HG03066 (cell line): Measurements from ENCODE around the gene SCIMP.
A peak's percentile ranks its signal among the peaks of the same experiment; 100 is the strongest.
"Not testable (repeated sequence)": the region's sequence is repeated elsewhere in the genome, so short reads cannot be mapped to it uniquely, and the experiment has no call there.

ENCODE experiments used
- ATAC-seq: cut with Tn5 transposase; IDR thresholded peaks from one replicate; pipeline ENCODE4 v1.9.1; 2021; ENCODE audit warnings: low read depth; ENCODE audit not compliant: unreplicated experiment

Gene SCIMP

GRCh38 chr17:5191541-5192417 lies 42.9 kb downstream of the SCIMP start, which contains the start of gene ZNF594:
Gene ZNF594 (minus strand): TSS chr17:5191868. CDS start chr17:5184256, 7,612 bp downstream.
- ATAC-seq: peak; percentile 88

- ATAC-seq: no peak
Measured at GRCh38 chr17:5184288-5184687, 50.4 kb downstream of the SCIMP start.

GRCh38 chr17:5183410-5183793 lies 51.3 kb downstream of the SCIMP start:
- ATAC-seq: no peak

GRCh38 chr17:5182597-5183409 lies 51.9 kb downstream of the SCIMP start:
- ATAC-seq: no peak

GRCh38 chr17:5181509-5182305 lies 53.0 kb downstream of the SCIMP start:
- no peak for ATAC-seq

GRCh38 chr17:5179003-5179402 lies 55.7 kb downstream of the SCIMP start:
- no peak for ATAC-seq

GRCh38 chr17:5175027-5175426 lies 59.6 kb downstream of the SCIMP start:
- ATAC-seq: not testable (repeated sequence)

GRCh38 chr17:5165791-5166564 lies 68.7 kb downstream of the SCIMP start:
- not testable (repeated sequence) for ATAC-seq

- ATAC-seq: no peak
Measured at GRCh38 chr17:5164436-5164835, 70.2 kb downstream of the SCIMP start.

GRCh38 chr17:5161793-5162192 lies 72.9 kb downstream of the SCIMP start:
- ATAC-seq: not testable (repeated sequence)

GRCh38 chr17:5160702-5161101 lies 74.0 kb downstream of the SCIMP start:
- ATAC-seq: not testable (repeated sequence)
